HepG2 (cell line): ENCODE measurements around the gene PGAP3. TPM values are rescaled to one million over a fixed set of nuclear protein-coding genes. Genes with fewer than 3 reads are reported as not detected.

Experiments
- ATAC-seq: fragments of 200-7000 bp; cut with Tn5 transposase; 3 replicates; pipeline ENCODE4 v1.9.1; 2020; ENCODE audit warnings: mild to moderate bottlenecking, moderate library complexity
- BruUV-seq: library from RNA; stranded (reverse); fragments of 400-500 nt; replicated peaks from 2 replicates; lab custom pipeline; 2021; lab: Mats Ljungman, UMichigan
- CTCF ChIA-PET: fragments of 300-600 bp; formaldehyde crosslinking; extraction: SDS; loops from one replicate; lab custom pipeline; 2021; ENCODE audit warnings: low total read pairs, inconsistent platforms, low intra/inter-chr PET ratio; lab: Yijun Ruan, JAX
- POLR2A ChIA-PET: fragments of 350-600 bp; sonication (Branson Sonifier 250); formaldehyde crosslinking; loops from one replicate; lab custom pipeline; 2020; ENCODE audit warnings: antibody characterized with exemption, inconsistent platforms; lab: Yijun Ruan, JAX
- DNase-seq: peaks from one replicate; pipeline ENCODE4 v3.0.0-alpha.2; 2015; ENCODE audit warnings: low spot score
- FAIRE-seq: peaks from 3 replicates; lab custom pipeline; 2011; peaks lifted over from hg19 to GRCh38; lab: Jason Lieb, UNC
- H2AFZ ChIP-seq: one replicate; pipeline ENCODE4 v1.6.1; 2011; ENCODE audit warnings: low read length, inconsistent platforms
- H3K27ac ChIP-seq: fragments of 300-600 bp; 3 replicates; pipeline ENCODE4 v1.8.0; 2011; ENCODE audit warnings: mixed run types, mild to moderate bottlenecking, mixed read lengths, low read length, inconsistent platforms; ENCODE audit not compliant: insufficient read depth; ENCODE audit errors: extremely low read length
- H3K27me3 ChIP-seq, 2 experiments: fragments of 200-600 bp in 1 of 2; 2 replicates in 1 of 2; 3 replicates in 1 of 2; pipeline versions ENCODE4 v1.6.0 to v1.8.0; 2011; ENCODE audit warnings: low read length in 2 of 2, mild to moderate bottlenecking in 2 of 2, moderate library complexity in 2 of 2, inconsistent platforms in 1 of 2; ENCODE audit not compliant: insufficient read depth in 2 of 2, control insufficient read depth in 1 of 2
- H3K36me3 ChIP-seq, 2 experiments: fragments of 200-600 bp in 1 of 2; replicated peaks in 1 of 2; 2 replicates in 1 of 2; 3 replicates in 1 of 2; pipeline versions ENCODE4 v1.5.1 to v1.8.0; 2011; ENCODE audit warnings: low read length in 2 of 2, inconsistent platforms in 1 of 2; ENCODE audit not compliant: insufficient read depth in 2 of 2, control insufficient read depth in 1 of 2
- H3K4me1 ChIP-seq: 2 replicates; pipeline ENCODE4 v1.5.1; 2012; ENCODE audit warnings: low read length, inconsistent platforms; ENCODE audit not compliant: insufficient read depth
- H3K4me2 ChIP-seq: 2 replicates; pipeline ENCODE4 v1.6.0; 2011; ENCODE audit warnings: low read depth, low read length, inconsistent platforms
- H3K4me3 ChIP-seq, 3 experiments: fragments of 200-600 bp in 1 of 3; sonication (generic), shearing (Covaris generic) in 1 of 3; replicated peaks in 1 of 3; 2 replicates each; pipeline ENCODE4 v1.5.1; 2011 to 2016; ENCODE audit warnings: low read length in 3 of 3, inconsistent platforms in 2 of 3, low read depth in 2 of 3, mild to moderate bottlenecking in 2 of 3, control low read depth in 1 of 3, mixed read lengths in 1 of 3; ENCODE audit not compliant: insufficient read depth in 1 of 3
- H3K79me2 ChIP-seq: one replicate; pipeline ENCODE4 v1.6.1; 2011; ENCODE audit warnings: low read length, inconsistent platforms; ENCODE audit not compliant: insufficient read depth
- H3K9ac ChIP-seq: 2 replicates; pipeline ENCODE4 v1.6.0; 2011; ENCODE audit warnings: mild to moderate bottlenecking, low read depth, low read length, inconsistent platforms; ENCODE audit not compliant: insufficient read depth
- H3K9me3 ChIP-seq: 2 replicates; pipeline ENCODE4 v1.5.1; 2012; ENCODE audit warnings: mild to moderate bottlenecking, low read length
- H4K20me1 ChIP-seq: 2 replicates; pipeline ENCODE4 v1.6.0; 2011; ENCODE audit warnings: inconsistent platforms, mild to moderate bottlenecking, low read length, moderate library complexity; ENCODE audit not compliant: insufficient read depth
- CC2D1A ChIP-seq: sonication (generic); formaldehyde crosslinking; IDR thresholded peaks from 2 replicates; pipeline ENCODE4 v1.8.1; 2023; ENCODE audit warnings: mild to moderate bottlenecking, missing genetic modification reagents
- CREM ChIP-seq, 2 experiments: sonication (generic) in 1 of 2; formaldehyde crosslinking in 1 of 2; IDR thresholded peaks; 2 replicates each; pipeline versions ENCODE4 v1.4.0 to v1.6.1; 2016 to 2020; ENCODE audit warnings: antibody characterized with exemption in 1 of 2, mild to moderate bottlenecking in 1 of 2, missing genetic modification reagents in 1 of 2
- HMG20B ChIP-seq: conservative IDR thresholded peaks from 2 replicates; pipeline ENCODE4 v1.6.1; 2016; ENCODE audit warnings: missing genetic modification reagents, missing compliant biosample characterization
- MAF1 ChIP-seq: sonication (generic); formaldehyde crosslinking; IDR thresholded peaks from 2 replicates; pipeline ENCODE4 v1.5.0; 2020; ENCODE audit warnings: missing genetic modification reagents, borderline replicate concordance
- NFIC ChIP-seq: IDR thresholded peaks from 2 replicates; pipeline ENCODE4 v1.6.1; 2012; ENCODE audit warnings: mild to moderate bottlenecking, low read length, inconsistent platforms
- PHF5A ChIP-seq: IDR thresholded peaks from one replicate; pipeline ENCODE4 v1.6.1; 2018; ENCODE audit warnings: low read depth, missing genetic modification reagents; ENCODE audit not compliant: unreplicated experiment
- POGK ChIP-seq: sonication (generic); formaldehyde crosslinking; conservative IDR thresholded peaks from 2 replicates; pipeline ENCODE4 v1.8.0; 2022; ENCODE audit warnings: mild to moderate bottlenecking, moderate library complexity, missing genetic modification reagents
- PTBP1 ChIP-seq: fragments of 200-400 bp; formaldehyde crosslinking; IDR thresholded peaks from 2 replicates; pipeline ENCODE4 v1.6.1; 2018; ENCODE audit warnings: low read length, low read depth; ENCODE audit not compliant: poor library complexity, severe bottlenecking
- TEAD2 ChIP-seq: sonication (generic); formaldehyde crosslinking; IDR thresholded peaks from 2 replicates; pipeline ENCODE4 v1.9.0; 2021; ENCODE audit warnings: missing genetic modification reagents
- ZNF124 ChIP-seq: sonication (generic); formaldehyde crosslinking; IDR thresholded peaks from 2 replicates; pipeline ENCODE4 v1.4.0; 2020; ENCODE audit warnings: missing genetic modification reagents
- ZNF142 ChIP-seq: sonication (generic); formaldehyde crosslinking; IDR thresholded peaks from 2 replicates; pipeline ENCODE4 v1.4.0; 2020; ENCODE audit warnings: missing genetic modification reagents
- ZNF567 ChIP-seq: sonication (generic); formaldehyde crosslinking; IDR thresholded peaks from 2 replicates; pipeline ENCODE4 v1.8.1; 2023; ENCODE audit warnings: mild to moderate bottlenecking, missing genetic modification reagents, borderline replicate concordance
- ZNF580 ChIP-seq: IDR thresholded peaks from 2 replicates; pipeline ENCODE4 v1.6.1; 2016; ENCODE audit warnings: low read depth, borderline replicate concordance
- ZNF674 ChIP-seq: sonication (generic); formaldehyde crosslinking; IDR thresholded peaks from 2 replicates; pipeline ENCODE4 v1.5.0; 2020; ENCODE audit warnings: low read depth, mild to moderate bottlenecking, missing genetic modification reagents
- WGBS: methylation state at CpG from one replicate; pipeline ENCODE4 v1.1.6; 2017; ENCODE audit warnings: low lambda C conversion rate; 5-methylcytosine and 5-hydroxymethylcytosine counted together
- in situ Hi-C: cut with HindIII; loops from 2 replicates; pipeline ENCODE4 v1.10.0; 2017; ENCODE audit warnings: low pct_unique_long_range_greater_than_20kb; ENCODE audit not compliant: extremely low pct_ligation_motif_present
- intact Hi-C: fragments of 100-400 bp; cut with micrococcal nuclease; formaldehyde crosslinking; loops from one replicate; pipeline ENCODE4 v1.10.0; 2022; ENCODE audit not compliant: unreplicated experiment
- polyA plus RNA-seq, 8 experiments: library from polyadenylated mRNA; depleted of rRNA in 3 of 8; stranded (reverse) in 7 of 8; unstranded in 1 of 8; fragments of >200 nt; fragmentation: Illumina TruSeq in 4 of 8; extraction: Trizol in 4 of 8; gene quantifications; 2 replicates each; pipeline versions ENCODE4 v1.2.1 to v1.2.3, GENCODE V29; 2011 to 2016; ENCODE audit warnings: low read depth in 4 of 8, missing spikeins in 1 of 8, mixed read lengths in 1 of 8; ENCODE audit not compliant: insufficient read depth in 1 of 8
- total RNA-seq, 5 experiments: library from RNA; depleted of rRNA; stranded (reverse); fragments of >200 nt; fragmentation: Illumina TruSeq; extraction: Trizol; gene quantifications; 2 replicates each; pipeline ENCODE4 v1.2.3, GENCODE V29; 2016; ENCODE audit warnings: low read depth in 1 of 5

Gene PGAP3
- total and polyA plus RNA-seq, 2 of the 13 experiments (the other 11 are each of a cell fraction or from before 2014, with no cell fraction given), result 11.9 to 14.6 TPM

GRCh38 chr17:39636927-39637736 lies 50.7 kb downstream of the PGAP3 start, which contains the start of gene STARD3:
STARD3 (plus strand) TSS chr17:39637144; CDS start chr17:39653532, 16,388 bp downstream.
- Histone ChIP-seq H3K4me1 (peaks cover 77% of the 10 kb centered on the region), H3K4me2 (peak within 1 kb of the TSS; percentile 99), H3K27me3 (peaks cover 3 to 15% of the 10 kb centered on the region in 2 experiments; a peak in 3 of 5 replicates), H3K79me2 (peaks cover 42% of the 10 kb centered on the region), H3K4me3 (peak within 1 kb of the TSS; percentile 87 to 94 (median 88)), H3K9me3 (no peaks in the 10 kb centered on the region), H3K27ac (peak within 1 kb of the TSS; percentile 80), H3K9ac (peak within 1 kb of the TSS; percentile 89), H3K36me3 (no peaks in the 10 kb centered on the region; a peak in 2 of 5 replicates), H4K20me1 (0 out of 2 replicates have a peak, but pooled peaks cover 3% of the 10 kb centered on the region), H2AFZ (peak within 1 kb of the TSS; percentile 75)
- ATAC-seq, result peak; percentile 93
- in situ Hi-C loops, result no loop called here
- intact Hi-C loops, result no loop called here
- FAIRE-seq, result peak; percentile 75
- BruUV-seq, result no TSS peak
- DNase-seq, result peak; percentile 83
- under 1% methylated on average over 61 of the region's 69 CpGs for WGBS
- CTCF ChIA-PET, result interaction anchor here (1.5 to 5.6 kb wide), 2 partner anchors 14 to 117 kb away, joined by 5 to 70 read pairs; no protein-coding TSS in a partner anchor
- POLR2A ChIA-PET, result interaction anchor here (0.6 to 2.6 kb wide), 12 partner anchors 9 to 114 kb away, joined by 3 to 9 read pairs (median 4); partner anchors contain the start of gene ERBB2
- TF ChIP-seq ZNF124 (CRISPR knock-in tag), result peak; percentile 92; the same call in 1 of the 2 replicates
- peak; percentile 87; the same call in 1 of the 2 replicates for TF ChIP-seq POGK (CRISPR knock-in tag)
- TF ChIP-seq ZNF580 (CRISPR knock-in tag), result peak; percentile 90; the same call in 1 of the 2 replicates
- TF ChIP-seq ZNF142 (CRISPR knock-in tag), result 0 out of 2 replicates have a peak, but pooled peaks have one; percentile 16
- 0 out of 2 replicates have a peak, but pooled peaks have one; percentile 37 for TF ChIP-seq HMG20B (CRISPR knock-in tag)
- peak; percentile 72; the same call in 1 of the 2 replicates for TF ChIP-seq MAF1 (CRISPR knock-in tag)
- 0 out of 2 replicates have a peak, but pooled peaks have one; percentile 81 for TF ChIP-seq ZNF674
- TF ChIP-seq CC2D1A (CRISPR knock-in tag), result 0 out of 2 replicates have a peak, but pooled peaks have one; percentile 74
- 0 out of 2 replicates have a peak, but pooled peaks have one; percentile 34 for TF ChIP-seq TEAD2 (CRISPR knock-in tag)
- TF ChIP-seq CREM (IDR thresholded peaks at IDR 0.05), result peak; percentile 42
- no peak for TF ChIP-seq CREM (CRISPR knock-in tag; IDR thresholded peaks at IDR 0.05)
- no peak for TF ChIP-seq NFIC
- TF ChIP-seq ZNF567 (CRISPR knock-in tag), result 0 out of 2 replicates have a peak, but pooled peaks have one; percentile 46
- TF ChIP-seq PTBP1, result no peak
- TF ChIP-seq PHF5A, result no peak
